ENCODE results near the gene TRHDE.

GRCh38 chr12:72366255-72366654, 94.1 kb downstream of the TRHDE start:
- TF ChIP-seq CTCF (IDR thresholded peaks at IDR 0.05; ENCODE audit: low read depth, low read length) (no peak), EZH2phosphoT487 (IDR thresholded peaks at IDR 0.05; ENCODE audit: low read depth) (no peak)
